Gastrocnemius medialis (tissue), 4 donors: Measurements from ENCODE around the gene IFNGR2.

ENCODE experiments used
- CTCF ChIP-seq, 5 experiments: fragments of 450-650 bp in 3 of 5; fragments of 200-600 bp in 2 of 5; sonication (generic) in 2 of 5; IDR thresholded peaks in 4 of 5; conservative IDR thresholded peaks in 1 of 5; 1 replicate in 4 of 5; 2 replicates in 1 of 5; pipeline ENCODE4 v1.5.1; 2016 to 2019; ENCODE audit warnings: antibody characterized with exemption in 5 of 5, mild to moderate bottlenecking in 3 of 5, moderate library complexity in 3 of 5
- POLR2A ChIP-seq, 2 donors: fragments of 450-650 bp; IDR thresholded peaks; one replicate each; pipeline ENCODE4 v1.6.1; 2017; ENCODE audit warnings: antibody characterized with exemption in 2 of 2, mild to moderate bottlenecking in 2 of 2, moderate library complexity in 2 of 2

- TF ChIP-seq CTCF (IDR thresholded peaks at IDR 0.05 in 4 of 5, conservative IDR thresholded peaks at IDR 0.05 in 1 of 5) (no peak), POLR2A (IDR thresholded peaks at IDR 0.05) (no peak)
These were observed 77.4 kb downstream of the IFNGR2 start for GRCh38 chr21:33480481-33481103.
